H1 (cell line): ENCODE results near the gene SLC2A5. TPM values are rescaled to one million over a fixed set of nuclear protein-coding genes. Genes with fewer than 3 reads are reported as not detected.

Source experiments
- CTCF ChIA-PET: fragments of 300-600 bp; sonication (Branson Sonifier 250); formaldehyde crosslinking; loops from one replicate; lab custom pipeline; 2021; ENCODE audit not compliant: partially characterized antibody; lab: Charles Lee
- POLR2A ChIA-PET: fragments of 300-600 bp; sonication (Branson Sonifier 250); formaldehyde crosslinking; loops from one replicate; lab custom pipeline; 2021; ENCODE audit warnings: inconsistent platforms; ENCODE audit not compliant: partially characterized antibody; lab: Charles Lee
- DNase-seq, 2 experiments: peaks; one replicate each; pipeline versions ENCODE4 v3.0.0 to v3.0.0-alpha.2; 2010 to 2022; ENCODE audit warnings: low spot score in 2 of 2, low read depth in 1 of 2, mixed read lengths in 1 of 2
- FAIRE-seq: peaks from 2 replicates; lab custom pipeline; 2011; peaks lifted over from hg19 to GRCh38; lab: Jason Lieb, UNC
- H2AFZ ChIP-seq: 2 replicates; pipeline ENCODE4 v1.8.1; 2012; ENCODE audit warnings: low read length, inconsistent platforms
- H2AK5ac ChIP-seq: 2 replicates; pipeline ENCODE4 v1.6.1; 2013; ENCODE audit warnings: low read depth, low read length
- H2BK120ac ChIP-seq: replicated peaks from 2 replicates; pipeline ENCODE3; 2013; ENCODE audit warnings: low read depth, low read length, inconsistent platforms
- H2BK12ac ChIP-seq: 2 replicates; pipeline ENCODE4 v1.6.1; 2013; ENCODE audit warnings: low read depth, low read length
- H2BK15ac ChIP-seq: 2 replicates; pipeline ENCODE4 v1.6.1; 2013; ENCODE audit warnings: low read length
- H2BK20ac ChIP-seq: 2 replicates; pipeline ENCODE4 v1.6.1; 2013; ENCODE audit warnings: low read length
- H2BK5ac ChIP-seq: 2 replicates; pipeline ENCODE4 v1.6.1; 2013; ENCODE audit warnings: low read depth, low read length
- H3K14ac ChIP-seq: 2 replicates; pipeline ENCODE4 v1.6.1; 2013; ENCODE audit warnings: inconsistent platforms; ENCODE audit not compliant: insufficient read length
- H3K18ac ChIP-seq: 2 replicates; pipeline ENCODE4 v1.6.1; 2013; ENCODE audit warnings: low read length; ENCODE audit errors: extremely low read depth
- H3K23ac ChIP-seq: 2 replicates; pipeline ENCODE4 v1.6.1; 2013; ENCODE audit warnings: inconsistent platforms; ENCODE audit not compliant: insufficient read length
- H3K23me2 ChIP-seq: 2 replicates; pipeline ENCODE4 v1.6.1; 2013; ENCODE audit warnings: low read depth, low read length
- H3K27ac ChIP-seq: 2 replicates; pipeline ENCODE4 v1.6.1; 2011; ENCODE audit warnings: low read depth, low read length, inconsistent platforms
- H3K27me3 ChIP-seq, 4 experiments: replicated peaks in 1 of 4; 1 replicate in 1 of 4; 2 replicates in 3 of 4; pipeline versions ENCODE4 v1.6.1 to v1.8.1; 2011 to 2013; ENCODE audit warnings: low read length in 3 of 4, mild to moderate bottlenecking in 3 of 4, inconsistent platforms in 2 of 4, mixed read lengths in 2 of 4, moderate library complexity in 1 of 4; ENCODE audit not compliant: control insufficient read depth in 3 of 4, insufficient read depth in 3 of 4; ENCODE audit errors: extremely low read depth in 1 of 4
- H3K36me3 ChIP-seq, 4 experiments: 2 replicates each; pipeline versions ENCODE4 v1.6.1 to v1.8.1; 2011 to 2013; ENCODE audit warnings: mild to moderate bottlenecking in 4 of 4, low read length in 3 of 4, moderate library complexity in 2 of 4, control low read depth in 1 of 4, inconsistent platforms in 1 of 4; ENCODE audit not compliant: insufficient read depth in 4 of 4, control insufficient read depth in 2 of 4
- H3K4ac ChIP-seq: replicated peaks from 2 replicates; pipeline ENCODE3; 2013; ENCODE audit warnings: low read length, low read depth, mixed read lengths, inconsistent platforms; ENCODE audit not compliant: insufficient read length
- H3K4me1 ChIP-seq, 4 experiments: replicated peaks in 1 of 4; 1 replicate in 1 of 4; 2 replicates in 3 of 4; pipeline versions ENCODE4 v1.6.1 to v1.8.1; 2011 to 2013; ENCODE audit warnings: low read length in 3 of 4, inconsistent platforms in 2 of 4, mixed read lengths in 1 of 4; ENCODE audit not compliant: insufficient read depth in 4 of 4, control insufficient read depth in 3 of 4
- H3K4me2 ChIP-seq, 2 experiments: 2 replicates each; pipeline versions ENCODE4 v1.6.1 to v1.8.1; 2011 to 2013; ENCODE audit warnings: low read depth in 2 of 2, low read length in 2 of 2, control low read depth in 1 of 2, inconsistent platforms in 1 of 2, mild to moderate bottlenecking in 1 of 2; ENCODE audit not compliant: insufficient read depth in 1 of 2
- H3K4me3 ChIP-seq, 4 experiments: fragments of 200-600, 300-600 bp in 1 of 4; sonication (generic), shearing (Covaris generic), sonication (Bioruptor Twin) in 1 of 4; 2 replicates each; pipeline versions ENCODE4 v1.5.1 to v1.8.1; 2011 to 2016; ENCODE audit warnings: low read length in 4 of 4, low read depth in 3 of 4, control low read depth in 2 of 4, inconsistent platforms in 2 of 4, mild to moderate bottlenecking in 2 of 4, mixed read lengths in 1 of 4, moderate library complexity in 1 of 4; ENCODE audit not compliant: insufficient read depth in 2 of 4; ENCODE audit errors: extremely low read depth in 1 of 4
- H3K56ac ChIP-seq: replicated peaks from 2 replicates; pipeline ENCODE3; 2013; ENCODE audit warnings: low read depth, mild to moderate bottlenecking, mixed read lengths, low read length, inconsistent platforms; ENCODE audit not compliant: insufficient read length
- H3K79me1 ChIP-seq: 2 replicates; pipeline ENCODE4 v1.6.1; 2013; ENCODE audit warnings: low read depth, low read length, control low read depth
- H3K79me2 ChIP-seq, 2 experiments: 2 replicates each; pipeline versions ENCODE4 v1.6.1 to v1.8.1; 2012 to 2013; ENCODE audit warnings: low read length in 2 of 2, mild to moderate bottlenecking in 2 of 2, inconsistent platforms in 1 of 2; ENCODE audit not compliant: insufficient read depth in 2 of 2, control insufficient read depth in 1 of 2
- H3K9ac ChIP-seq, 4 experiments: replicated peaks in 1 of 4; 1 replicate in 1 of 4; 2 replicates in 3 of 4; pipeline versions ENCODE4 v1.6.1 to v1.8.1; 2011 to 2013; ENCODE audit warnings: low read depth in 3 of 4, low read length in 3 of 4, control low read depth in 2 of 4, mild to moderate bottlenecking in 2 of 4, moderate library complexity in 2 of 4, inconsistent platforms in 1 of 4; ENCODE audit errors: extremely low read depth in 1 of 4
- H3K9me3 ChIP-seq, 2 experiments: 2 replicates each; pipeline versions ENCODE4 v1.6.1 to v1.8.1; 2012 to 2013; ENCODE audit warnings: mild to moderate bottlenecking in 2 of 2, moderate library complexity in 2 of 2, control low read depth in 1 of 2, inconsistent platforms in 1 of 2, low read depth in 1 of 2, low read length in 1 of 2, mixed read lengths in 1 of 2; ENCODE audit not compliant: insufficient read depth in 2 of 2
- H4K20me1 ChIP-seq, 2 experiments: replicated peaks in 1 of 2; 2 replicates each; pipeline versions ENCODE3 to v1.8.1; 2011 to 2013; ENCODE audit warnings: inconsistent platforms in 2 of 2, low read length in 2 of 2, mild to moderate bottlenecking in 1 of 2; ENCODE audit not compliant: insufficient read depth in 2 of 2, control insufficient read depth in 1 of 2
- H4K5ac ChIP-seq: 2 replicates; pipeline ENCODE4 v1.6.1; 2013; ENCODE audit warnings: low read length, low read depth, mixed read lengths, inconsistent platforms; ENCODE audit not compliant: insufficient read length
- H4K8ac ChIP-seq: 2 replicates; pipeline ENCODE4 v1.8.0; 2013; ENCODE audit warnings: mild to moderate bottlenecking, moderate library complexity, low read length, inconsistent platforms; ENCODE audit not compliant: insufficient read depth; ENCODE audit errors: extremely low read depth
- H4K91ac ChIP-seq: replicated peaks from 2 replicates; pipeline ENCODE3; 2013; ENCODE audit warnings: low read length, mixed read lengths, inconsistent platforms; ENCODE audit not compliant: insufficient read length
- CEBPB ChIP-seq: IDR thresholded peaks from 2 replicates; pipeline ENCODE4 v1.6.1; 2012; ENCODE audit warnings: low read depth, low read length
- CHD2 ChIP-seq: IDR thresholded peaks from 2 replicates; pipeline ENCODE4 v1.6.1; 2012; ENCODE audit warnings: low read length, improper control_type of control experiment
- EGR1 ChIP-seq: IDR thresholded peaks from 2 replicates; pipeline ENCODE4 v1.6.1; 2011; ENCODE audit warnings: low read depth, low read length, borderline replicate concordance
- KDM1A ChIP-seq: fragments of 200-600, 300-600 bp; sonication (generic); IDR thresholded peaks from 2 replicates; pipeline ENCODE4 v1.7.1; 2016; ENCODE audit warnings: mild to moderate bottlenecking, low read length, borderline replicate concordance
- RBBP5 ChIP-seq: IDR thresholded peaks from 2 replicates; pipeline ENCODE4 v1.7.1; 2012; ENCODE audit warnings: low read depth, mild to moderate bottlenecking, inconsistent platforms, low read length, moderate library complexity, borderline replicate concordance
- RNF2 ChIP-seq: fragments of 200-900, 300-1000 bp; sonication (generic); IDR thresholded peaks from 2 replicates; pipeline ENCODE4 v1.7.1; 2016; ENCODE audit warnings: borderline replicate concordance, low read depth, mild to moderate bottlenecking, antibody characterized with exemption, low read length; ENCODE audit not compliant: poor library complexity, severe bottlenecking; ENCODE audit errors: missing control alignments
- RXRA ChIP-seq: IDR thresholded peaks from 2 replicates; pipeline ENCODE4 v1.6.1; 2011; ENCODE audit warnings: low read depth, mild to moderate bottlenecking, low read length, moderate library complexity; ENCODE audit not compliant: insufficient read depth
- SP2 ChIP-seq: IDR thresholded peaks from 2 replicates; pipeline ENCODE4 v1.6.1; 2012; ENCODE audit warnings: mild to moderate bottlenecking, low read length, inconsistent platforms
- USF2 ChIP-seq: IDR thresholded peaks from 2 replicates; pipeline ENCODE4 v1.6.1; 2011; ENCODE audit warnings: low read length, improper control_type of control experiment
- ZNF274 ChIP-seq: IDR thresholded peaks from 2 replicates; pipeline ENCODE4 v1.7.0; 2012; ENCODE audit warnings: low read length, borderline replicate concordance; ENCODE audit errors: extremely low read depth
- WGBS, 2 experiments: shearing (Covaris generic) in 1 of 2; methylation state at CpG; one replicate each; pipeline versions ENCODE4 v1.1.6 to v1.1.7; 2013 to 2015; ENCODE audit warnings: low lambda C conversion rate in 2 of 2, mixed read lengths in 2 of 2, inconsistent platforms in 1 of 2, low coverage in 1 of 2, missing lambda C conversion rate in 1 of 2; ENCODE audit not compliant: insufficient replicate concordance in 2 of 2, insufficient coverage in 1 of 2, insufficient read length in 1 of 2; ENCODE audit errors: extremely low coverage in 1 of 2, missing lambda C conversion rate in 1 of 2; 5-methylcytosine and 5-hydroxymethylcytosine counted together
- polyA plus RNA-seq, 7 experiments: library from polyadenylated mRNA; depleted of rRNA in 3 of 7; stranded (reverse) in 5 of 7; unstranded in 2 of 7; fragments of >200 nt in 5 of 7; fragments of 200-250 nt in 2 of 7; gene quantifications; 1 replicate in 5 of 7; 2 replicates in 1 of 7; 4 replicates in 1 of 7; pipeline versions ENCODE4 v1.2.1 to v1.2.3, GENCODE V29; 2011 to 2013; ENCODE audit warnings: missing spikeins in 2 of 7, mixed read lengths in 2 of 7
- total RNA-seq: library from RNA; stranded (reverse); fragmentation: NEBNext Ultra II Directional; extraction: Animal tissue kit (Norgen Biotek cat#: 25700); gene quantifications from 2 replicates; pipeline ENCODE4 v1.2.1, GENCODE V29; 2021

SLC2A5 gene
- total and polyA plus RNA-seq, 2 of the 8 experiments (the other 6 are each of a cell fraction or from before 2014, with no cell fraction given), result 0.12 TPM; not detected in 1

GRCh38 chr1:9059891-9060744 is 9.3 kb downstream of the SLC2A5 start:
- H3K4me1 ChIP-seq, result peaks cover 0 to 3% (median under 1%) of the 10 kb centered on the region in 4 experiments; a peak in 3 of 7 replicates
- ChIA-PET POLR2A (no interaction called here), CTCF (interaction anchor here (1.0 to 2.4 kb wide), 2 partner anchors 24 to 50 kb away, joined by 3 to 8 read pairs; no protein-coding TSS in a partner anchor)
- H2BK12ac ChIP-seq, result peak overlapping the region; percentile 97; the same call in 1 of the 2 replicates
- FAIRE-seq, result no peak
- H3K18ac ChIP-seq, result no peak overlapping the region; the same call in 1 of the 2 replicates
- H2AK5ac ChIP-seq, result peak overlapping the region; percentile 100
- peak overlapping the region; percentile 74 for H4K91ac ChIP-seq
- H4K5ac ChIP-seq, result no peak overlapping the region
- peak overlapping the region; percentile 53 for H3K4ac ChIP-seq
- H3K27ac ChIP-seq, result no peak overlapping the region
- H3K23me2 ChIP-seq, result peaks cover 9% of the 10 kb centered on the region
- H3K27me3 ChIP-seq, result no peaks in the 10 kb centered on the region
- H2BK5ac ChIP-seq, result no peak overlapping the region
- H3K4me2 ChIP-seq, result no peak overlapping the region
- peaks cover 0 to 3% of the 10 kb centered on the region in 2 experiments for H4K20me1 ChIP-seq
- no peaks in the 10 kb centered on the region for H3K79me2 ChIP-seq
- DNase-seq, result no peak
- no peak overlapping the region for H4K8ac ChIP-seq
- H3K4me3 ChIP-seq, result no peak overlapping the region
- H3K36me3 ChIP-seq, result no peaks in the 10 kb centered on the region
- H3K23ac ChIP-seq, result peak overlapping the region; percentile 17
- H2BK20ac ChIP-seq, result peak overlapping the region; percentile 94; the same call in 1 of the 2 replicates
- H2BK15ac ChIP-seq, result peak overlapping the region; percentile 99
- H3K14ac ChIP-seq, result peak overlapping the region; percentile 87
- H3K56ac ChIP-seq, result peak overlapping the region; percentile 99
- WGBS, 2 experiments, result 74% methylated on average over 4 of the region's 4 CpGs; no CpG with 5 or more reads in 1 of the 2 experiments
- no peak overlapping the region for H2AFZ ChIP-seq
- peak overlapping the region; percentile 78 for H2BK120ac ChIP-seq
- no peaks in the 10 kb centered on the region; the same call in 1 of the 2 replicates for H3K79me1 ChIP-seq
- 0 out of 7 replicates have a peak overlapping the region, but pooled peaks of 1 of the 4 experiments have one; percentile 48 for H3K9ac ChIP-seq
- H3K9me3 ChIP-seq, result no peaks in the 10 kb centered on the region
- no peak for TF ChIP-seq ZNF274
- TF ChIP-seq CHD2, result no peak
- TF ChIP-seq RNF2, result no peak
- TF ChIP-seq RBBP5, result no peak
- no peak for TF ChIP-seq RXRA
- no peak for TF ChIP-seq SP2
- TF ChIP-seq USF2, result no peak
- TF ChIP-seq EGR1, result no peak
- no peak for TF ChIP-seq KDM1A
- no peak for TF ChIP-seq CEBPB
